GM23248 (cell line): ENCODE measurements around the gene PDIK1L. TPM values are rescaled to one million over a fixed set of nuclear protein-coding genes. Genes with fewer than 3 reads are reported as not detected.

Experiments used
- DNase-seq: peaks from one replicate; pipeline ENCODE4 v3.0.0-alpha.2; 2015
- H2AFZ ChIP-seq: fragments of 200-600 bp; sonication (generic); 2 replicates; pipeline ENCODE4 v1.6.1; 2016; ENCODE audit warnings: antibody characterized with exemption
- H3F3A ChIP-seq: fragments of 200-600 bp; sonication (generic); 2 replicates; pipeline ENCODE4 v1.6.1; 2016; ENCODE audit warnings: mild to moderate bottlenecking, antibody characterized with exemption, mixed run types; ENCODE audit not compliant: insufficient read depth
- H3K27ac ChIP-seq: fragments of 200-600 bp; sonication (generic); 2 replicates; pipeline ENCODE4 v1.5.1; 2016; ENCODE audit warnings: mild to moderate bottlenecking
- H3K27me3 ChIP-seq: fragments of 200-600 bp; sonication (generic); replicated peaks from 2 replicates; pipeline ENCODE4 v1.6.1; 2016; ENCODE audit warnings: mild to moderate bottlenecking; ENCODE audit not compliant: insufficient read depth
- H3K36me3 ChIP-seq: fragments of 200-600 bp; sonication (generic); 2 replicates; pipeline ENCODE4 v1.6.1; 2016; ENCODE audit warnings: low read depth, mild to moderate bottlenecking
- H3K4me1 ChIP-seq: fragments of 200-600 bp; sonication (generic); 2 replicates; pipeline ENCODE4 v1.6.1; 2016; ENCODE audit warnings: mild to moderate bottlenecking; ENCODE audit not compliant: insufficient read depth
- H3K4me2 ChIP-seq: fragments of 200-600 bp; sonication (generic); one replicate; pipeline ENCODE4 v1.6.1; 2016; ENCODE audit warnings: mild to moderate bottlenecking; ENCODE audit not compliant: unreplicated experiment
- H3K4me3 ChIP-seq: fragments of 200-600 bp; sonication (generic); 2 replicates; pipeline ENCODE4 v1.5.1; 2016; ENCODE audit warnings: mild to moderate bottlenecking
- H3K79me2 ChIP-seq: fragments of 200-600 bp; sonication (generic); 2 replicates; pipeline ENCODE4 v1.6.1; 2016; ENCODE audit warnings: mild to moderate bottlenecking; ENCODE audit not compliant: insufficient read depth
- H3K9ac ChIP-seq: fragments of 200-600 bp; sonication (generic); 2 replicates; pipeline ENCODE4 v1.6.1; 2016; ENCODE audit warnings: mild to moderate bottlenecking
- H3K9me2 ChIP-seq: fragments of 200-600 bp; sonication (generic); 2 replicates; pipeline ENCODE4 v1.6.1; 2016; ENCODE audit warnings: mixed run types, mild to moderate bottlenecking, moderate library complexity; ENCODE audit not compliant: insufficient read depth
- H3K9me3 ChIP-seq: fragments of 200-600 bp; sonication (generic); one replicate; pipeline ENCODE4 v1.6.1; 2017; ENCODE audit warnings: low read depth
- H4K20me1 ChIP-seq: fragments of 200-600 bp; sonication (generic); 2 replicates; pipeline ENCODE4 v1.6.0; 2016; ENCODE audit not compliant: insufficient read depth
- EZH2 ChIP-seq: fragments of 200-600 bp; sonication (generic); IDR thresholded peaks from 2 replicates; pipeline ENCODE4 v1.6.1; 2018; ENCODE audit warnings: antibody characterized with exemption, mild to moderate bottlenecking; ENCODE audit not compliant: insufficient read depth, poor library complexity, severe bottlenecking
- EZH2phosphoT487 ChIP-seq: fragments of 200-600 bp; sonication (generic); IDR thresholded peaks from 2 replicates; pipeline ENCODE4 v1.6.1; 2018; ENCODE audit warnings: antibody characterized with exemption, moderate library complexity, mild to moderate bottlenecking, low read depth; ENCODE audit not compliant: insufficient read depth
- WGBS, 2 experiments: methylation state at CpG; one replicate each; pipeline ENCODE4 v1.1.6; 2015 to 2017; ENCODE audit warnings: low lambda C conversion rate in 2 of 2, low coverage in 1 of 2; ENCODE audit errors: missing lambda C conversion rate in 2 of 2; 5-methylcytosine and 5-hydroxymethylcytosine counted together
- in situ Hi-C: fragments of 300-500 bp; cut with MboI; formaldehyde crosslinking; loops from 2 replicates; pipeline ENCODE4 v1.15.0; 2020
- polyA plus RNA-seq: library from polyadenylated mRNA; unstranded; fragments of >200 nt; fragmentation: Nextera tagmentation; extraction: Ambion mirVana; gene quantifications from 2 replicates; pipeline ENCODE4 v1.2.1, GENCODE V29; 2016
- total RNA-seq: library from RNA; depleted of rRNA; stranded (reverse); fragments of >200 nt; shearing (Covaris generic); gene quantifications from 2 replicates; pipeline ENCODE4 v1.2.3, GENCODE V29; 2014

PDIK1L gene
- total and polyA plus RNA-seq, 2 experiments from 2014 or later = 3.5 to 6.6 TPM

DNA sequence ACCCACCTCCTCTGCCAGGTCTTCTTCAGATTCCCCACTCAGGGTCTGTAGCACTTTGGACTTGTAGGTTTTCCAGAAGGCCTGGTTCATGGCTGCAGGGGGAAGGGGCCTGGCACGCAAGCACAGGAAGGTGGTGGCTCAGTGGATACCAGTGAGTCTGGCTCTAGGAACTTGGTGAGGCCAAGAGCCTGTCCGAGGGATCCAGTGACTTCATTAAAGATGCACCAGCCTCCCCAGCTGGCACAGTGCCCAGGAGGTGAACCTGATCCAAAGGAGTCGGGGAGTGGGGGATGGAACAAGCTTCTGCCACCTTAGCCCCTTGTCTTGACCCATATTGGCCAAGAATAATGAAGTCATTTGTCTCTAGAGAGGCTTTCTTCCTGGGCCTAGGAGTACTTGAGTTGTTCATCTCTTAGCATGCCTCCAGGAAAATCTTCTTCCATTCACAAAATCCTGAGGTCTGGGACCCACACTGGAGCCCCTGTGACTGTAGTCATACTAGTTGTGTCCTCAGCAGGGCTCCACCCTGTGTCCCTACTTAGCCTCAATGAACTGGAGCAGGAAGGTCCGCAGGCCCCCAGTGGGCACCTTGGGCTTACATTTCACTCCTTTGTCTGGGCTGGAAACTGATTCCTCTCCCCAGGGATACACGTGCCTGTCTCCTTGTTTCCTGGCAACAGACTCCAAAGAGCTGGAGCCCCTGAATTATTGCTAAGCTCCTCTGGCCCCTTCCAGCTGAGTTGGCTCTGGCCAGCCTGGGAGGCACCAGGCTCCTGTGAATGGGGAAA, 57.0 kb downstream of the PDIK1L start, which contains the start of gene C1orf232:
TSS of gene C1orf232 (minus strand) at position 554 of the 788 bp plus-strand sequence. CDS start at position 90, 464 bp downstream.
- peak within 1 kb of the TSS; percentile 98 for H3K4me2 ChIP-seq
- in situ Hi-C loops = no loop called here

DNA sequence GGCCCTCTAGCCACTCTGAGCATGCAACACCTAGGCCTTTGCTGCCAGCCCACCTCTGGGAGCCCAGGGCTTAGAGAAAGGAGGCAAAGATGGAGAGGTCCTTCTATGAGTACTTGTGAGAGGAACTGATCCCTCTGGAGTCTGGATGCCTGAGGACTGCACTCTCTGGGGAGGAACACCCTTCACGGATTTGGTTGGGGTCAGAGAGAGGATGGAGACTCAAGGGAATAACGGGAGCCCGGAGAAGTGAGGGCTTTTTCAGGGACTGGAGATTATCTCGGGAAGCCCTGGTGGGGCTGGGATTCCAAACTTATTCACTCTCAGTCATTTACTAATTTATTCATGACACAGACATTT, 57.6 kb downstream of the PDIK1L start:
- Histone ChIP-seq H3K9me2 (no peaks in the 10 kb centered on the region), H3K27me3 (no peaks in the 10 kb centered on the region), H2AFZ (peak overlapping the region; percentile 94), H3K4me3 (peak overlapping the region; percentile 96; the same call in 1 of the 2 replicates), H3K27ac (no peak overlapping the region), H3K9me3 (no peaks in the 10 kb centered on the region), H3K36me3 (no peaks in the 10 kb centered on the region), H4K20me1 (no peaks in the 10 kb centered on the region), H3F3A (no peaks in the 10 kb centered on the region), H3K9ac (peak overlapping the region; percentile 93; the same call in 1 of the 2 replicates), H3K4me2 (no peak overlapping the region), H3K79me2 (peaks cover 14% of the 10 kb centered on the region; the same call in 1 of the 2 replicates), H3K4me1 (no peaks in the 10 kb centered on the region)
- no peak for DNase-seq
- TF ChIP-seq EZH2 (no peak), EZH2phosphoT487 (no peak)
- 39 to 48% methylated on average over 4 of the region's 4 CpGs for whole genome bisulfite sequencing, 2 experiments
- in situ Hi-C loops = no loop called here

More for the DNA sequence above, 57.0 kb downstream of the PDIK1L start, which contains the start of gene C1orf232:
- Histone ChIP-seq H2AFZ (peak within 1 kb of the TSS; percentile 94), H3K27me3 (peaks cover 5% of the 10 kb centered on the region; the same call in 1 of the 2 replicates), H3K79me2 (peaks cover 14% of the 10 kb centered on the region; the same call in 1 of the 2 replicates), H4K20me1 (no peaks in the 10 kb centered on the region), H3K27ac (peak within 1 kb of the TSS; percentile 29; the same call in 1 of the 2 replicates), H3K9me2 (no peaks in the 10 kb centered on the region), H3K4me3 (peak within 1 kb of the TSS; percentile 96), H3K9ac (peak within 1 kb of the TSS; percentile 93), H3K9me3 (no peaks in the 10 kb centered on the region), H3K36me3 (no peaks in the 10 kb centered on the region), H3K4me1 (no peaks in the 10 kb centered on the region), H3F3A (no peaks in the 10 kb centered on the region)
- TF ChIP-seq EZH2 (no peak), EZH2phosphoT487 (no peak)
- 50 to 60% methylated on average over 5 of the region's 5 CpGs for WGBS, 2 experiments
- no peak for DNase-seq

DNA sequence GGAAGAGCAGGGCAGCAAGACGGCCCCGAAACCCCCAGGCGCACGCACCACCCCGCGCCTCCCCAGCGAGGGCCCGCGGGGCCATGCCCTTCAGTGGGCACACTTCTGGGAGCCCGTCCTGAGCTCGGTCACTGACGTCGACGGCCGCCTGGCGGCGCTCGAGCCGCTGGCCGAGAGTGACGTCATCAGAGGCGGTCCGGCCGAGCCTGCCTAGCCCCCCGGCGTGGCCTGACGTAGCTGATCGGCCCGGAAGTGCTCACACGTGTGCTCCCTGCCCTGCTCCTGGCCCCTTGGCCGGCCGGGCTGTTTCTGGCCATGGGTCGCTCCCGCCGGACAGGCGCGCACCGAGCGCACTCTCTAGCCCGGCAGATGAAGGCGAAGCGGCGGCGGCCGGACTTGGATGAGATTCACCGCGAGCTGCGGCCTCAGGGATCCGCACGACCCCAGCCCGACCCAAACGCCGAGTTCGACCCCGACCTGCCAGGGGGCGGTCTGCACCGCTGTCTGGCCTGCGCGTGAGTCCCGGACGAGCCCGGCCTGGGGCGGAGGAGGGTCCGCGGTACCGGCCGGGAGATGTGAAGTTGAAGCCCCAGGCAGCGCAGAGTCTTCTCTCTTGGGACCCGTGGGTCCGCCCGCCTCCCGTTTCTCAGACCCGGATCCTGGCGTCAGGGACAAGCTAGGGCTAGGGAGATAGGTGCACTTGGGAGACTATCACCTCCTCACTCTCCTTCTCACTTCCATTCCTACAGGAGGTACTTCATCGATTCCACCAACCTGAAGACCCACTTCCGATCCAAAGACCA, 58.2 kb downstream of the PDIK1L start, which contains the start of gene ZNF593:
TSS of gene ZNF593 (plus strand) at position 240 of the 803 bp plus-strand sequence. CDS start at position 316, 76 bp downstream.
- peak; percentile 98 for DNase-seq
- WGBS, 2 experiments = 3 to 4% methylated on average over 57 to 69 of the region's 76 CpGs
- in situ Hi-C loops = no loop called here

DNA sequence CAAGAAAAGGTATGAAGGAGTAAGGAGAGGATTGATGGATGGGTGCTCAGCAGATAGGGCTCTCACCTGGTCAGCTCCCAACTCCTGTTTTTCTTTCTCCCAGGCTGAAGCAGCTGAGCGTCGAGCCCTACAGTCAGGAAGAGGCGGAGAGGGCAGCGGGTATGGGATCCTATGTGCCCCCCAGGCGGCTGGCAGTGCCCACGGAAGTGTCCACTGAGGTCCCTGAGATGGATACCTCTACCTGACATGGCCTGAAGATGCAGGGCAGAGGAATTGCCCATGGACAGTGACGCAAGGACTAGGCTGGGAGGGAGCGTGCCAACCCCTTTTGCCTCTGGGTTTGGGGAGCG, 58.8 kb downstream of the PDIK1L start:
- Histone ChIP-seq H3K4me3 (peak overlapping the region; percentile 96), H3K36me3 (no peaks in the 10 kb centered on the region), H3K79me2 (peaks cover 14% of the 10 kb centered on the region; the same call in 1 of the 2 replicates), H3K9ac (peak overlapping the region; percentile 93), H3K4me2 (peak overlapping the region; percentile 98), H3K9me3 (no peaks in the 10 kb centered on the region), H3K27me3 (no peaks in the 10 kb centered on the region), H2AFZ (peak overlapping the region; percentile 94), H3F3A (no peaks in the 10 kb centered on the region), H3K4me1 (no peaks in the 10 kb centered on the region), H4K20me1 (no peaks in the 10 kb centered on the region), H3K27ac (no peak overlapping the region), H3K9me2 (no peaks in the 10 kb centered on the region)
- in situ Hi-C loops = no loop called here
- DNase-seq = peak; percentile 14
- WGBS, 2 experiments = 71 to 72% methylated on average over 8 to 9 of the region's 9 CpGs
- TF ChIP-seq EZH2 (no peak), EZH2phosphoT487 (no peak)

More for the DNA sequence above, 58.2 kb downstream of the PDIK1L start, which contains the start of gene ZNF593:
- TF ChIP-seq EZH2 (no peak), EZH2phosphoT487 (no peak)
- Histone ChIP-seq H3K4me3 (peak within 1 kb of the TSS; percentile 96), H3K4me1 (no peaks in the 10 kb centered on the region), H3F3A (no peaks in the 10 kb centered on the region), H3K9me3 (no peaks in the 10 kb centered on the region), H3K27me3 (no peaks in the 10 kb centered on the region), H3K9me2 (no peaks in the 10 kb centered on the region), H3K4me2 (peak within 1 kb of the TSS; percentile 98), H3K79me2 (peaks cover 14% of the 10 kb centered on the region; the same call in 1 of the 2 replicates), H3K36me3 (no peaks in the 10 kb centered on the region), H3K9ac (peak within 1 kb of the TSS; percentile 93), H3K27ac (peak within 1 kb of the TSS; percentile 29; the same call in 1 of the 2 replicates), H4K20me1 (no peaks in the 10 kb centered on the region), H2AFZ (peak within 1 kb of the TSS; percentile 94)
